ENCODE measurements around the gene STAC3.
A peak's percentile ranks its signal among the peaks of the same experiment; 100 is the strongest.

Gene STAC3

DNA sequence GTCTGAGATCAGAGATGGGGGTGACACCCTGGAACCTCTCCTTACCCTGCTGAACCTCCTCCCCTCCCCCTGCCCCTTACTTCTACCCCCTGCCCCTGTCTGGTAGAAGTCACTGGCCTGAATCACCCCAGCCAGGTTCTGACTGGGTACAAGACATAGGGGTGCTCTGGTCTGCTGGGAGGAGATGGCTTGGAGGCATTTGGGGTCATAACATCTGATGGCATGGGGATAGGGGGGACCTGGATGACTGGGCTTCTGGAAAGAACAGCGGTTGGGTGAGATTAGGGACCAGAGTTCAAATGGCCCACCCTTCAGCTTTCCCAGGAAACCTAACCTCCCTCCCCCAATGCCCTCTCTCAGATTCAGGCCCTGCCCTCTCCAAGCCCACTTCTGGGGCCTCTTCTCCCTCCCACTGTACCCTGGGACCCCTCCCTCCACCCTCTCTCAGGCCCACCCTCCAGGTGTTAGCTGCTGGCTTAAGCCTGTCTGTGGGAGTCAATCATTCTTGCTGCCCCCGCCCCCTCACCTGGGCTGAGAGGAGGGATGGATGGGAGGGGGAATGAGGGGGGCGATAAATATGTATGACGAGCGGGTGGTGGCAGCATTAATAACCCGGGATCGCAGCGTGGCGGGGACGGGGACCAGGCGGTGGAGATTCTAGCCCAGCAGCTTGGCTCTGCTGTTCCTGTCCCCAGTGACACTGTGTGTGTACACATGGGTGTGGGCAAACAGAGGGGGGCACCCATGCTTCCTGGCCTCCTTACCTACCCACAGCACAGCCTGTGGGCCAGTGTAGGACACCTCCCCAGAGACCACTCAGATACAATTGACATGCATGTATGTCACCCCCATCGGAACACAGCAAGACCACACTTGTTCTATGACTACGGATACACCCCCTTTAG, 28.4 kb downstream of the STAC3 start:
- no peak for DNase-seq

DNA sequence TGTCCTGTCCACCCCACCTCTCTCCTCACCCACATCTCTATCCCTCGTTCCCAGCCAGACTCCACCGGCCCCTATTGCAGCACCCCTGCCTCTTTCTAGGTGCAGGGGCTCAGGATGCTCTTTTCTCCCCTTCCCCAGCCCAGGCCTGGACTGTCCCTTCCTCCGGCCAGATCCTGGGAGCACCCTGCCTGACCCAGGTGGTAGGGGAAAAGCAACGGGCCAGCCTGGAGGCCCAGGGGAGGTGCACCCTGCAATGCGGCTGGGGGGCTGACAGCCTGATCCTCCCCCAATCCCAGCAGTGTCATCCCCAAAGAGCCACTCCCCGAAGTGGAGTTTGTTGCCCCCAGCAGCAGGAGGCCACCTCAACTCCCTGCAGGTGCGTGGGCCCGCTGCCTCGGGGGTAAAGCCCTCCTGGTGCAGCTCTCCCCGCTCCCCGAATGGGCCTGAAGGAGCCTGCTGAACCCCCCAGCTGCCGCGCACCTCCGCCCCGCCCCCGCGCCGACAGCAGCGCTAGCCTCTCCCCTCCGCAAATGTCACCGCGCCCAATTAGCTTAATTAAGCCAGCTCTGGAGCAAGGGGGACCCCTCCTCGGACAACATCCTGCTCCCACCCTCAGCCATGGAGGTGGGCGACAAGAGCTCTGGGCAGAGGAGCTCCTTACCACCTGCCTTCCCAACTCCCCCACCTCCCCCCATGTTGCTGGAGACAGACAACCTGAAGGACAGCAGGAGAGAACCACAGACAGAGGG, 29.6 kb downstream of the STAC3 start:
- no peak for DNase-seq

DNA sequence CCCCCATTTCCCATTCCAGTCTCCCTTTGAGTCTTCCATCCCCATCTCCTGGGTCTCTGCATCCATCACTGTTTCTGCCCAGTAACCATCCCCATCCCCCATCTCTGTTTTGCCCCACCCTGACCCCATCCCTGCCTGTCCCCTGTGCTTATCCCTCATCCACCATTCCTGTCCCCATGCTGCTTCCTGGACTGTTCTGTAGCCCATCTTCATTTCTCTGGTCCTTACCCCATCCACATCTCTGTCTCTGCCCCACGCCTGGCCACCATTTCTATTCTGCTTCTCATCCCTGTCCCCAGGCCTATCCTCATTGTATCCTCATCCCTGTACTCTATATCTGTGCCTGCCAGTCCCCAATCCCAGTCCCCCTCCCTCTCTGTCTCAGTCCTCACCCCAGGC, 30.2 kb downstream of the STAC3 start:
- DNase-seq = no peak

DNA sequence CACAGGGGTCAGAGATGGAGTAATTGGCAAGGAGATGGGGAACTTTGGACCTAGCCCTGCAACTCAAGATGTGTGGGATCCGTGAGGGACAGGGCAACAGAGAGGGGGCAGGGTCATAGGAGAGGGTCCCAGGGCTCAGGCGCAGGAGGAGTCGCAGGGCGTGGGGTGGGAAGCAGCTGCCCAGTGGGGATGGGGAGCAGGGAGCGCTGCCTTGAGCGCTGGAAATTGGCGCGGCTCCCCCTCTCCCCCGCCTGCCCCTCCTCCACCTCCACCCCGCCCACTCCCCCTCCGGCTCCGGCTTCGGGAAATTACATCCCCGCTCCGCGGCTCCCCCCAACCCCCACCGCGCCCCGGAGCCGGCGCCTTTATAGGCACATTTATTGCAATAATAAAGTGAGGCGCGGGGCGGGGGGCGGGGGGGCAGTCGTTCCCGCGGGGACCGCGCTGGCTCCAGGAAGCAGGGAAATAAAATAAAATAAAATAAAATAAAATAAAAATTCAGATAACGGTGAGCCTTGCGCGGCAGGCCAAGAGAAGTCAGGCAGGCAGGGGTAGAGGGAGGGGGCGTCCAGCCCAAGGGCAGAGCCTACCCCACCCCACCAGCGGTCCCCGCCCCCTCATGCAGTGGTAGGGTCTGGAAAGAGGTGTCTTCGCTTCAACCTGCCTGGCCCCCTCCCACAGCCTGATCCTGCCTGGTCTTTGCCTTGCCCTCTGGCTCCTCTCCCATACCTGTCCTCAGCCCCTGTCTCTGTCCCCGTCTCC, 30.8 kb downstream of the STAC3 start:
- no peak for DNase-seq

DNA sequence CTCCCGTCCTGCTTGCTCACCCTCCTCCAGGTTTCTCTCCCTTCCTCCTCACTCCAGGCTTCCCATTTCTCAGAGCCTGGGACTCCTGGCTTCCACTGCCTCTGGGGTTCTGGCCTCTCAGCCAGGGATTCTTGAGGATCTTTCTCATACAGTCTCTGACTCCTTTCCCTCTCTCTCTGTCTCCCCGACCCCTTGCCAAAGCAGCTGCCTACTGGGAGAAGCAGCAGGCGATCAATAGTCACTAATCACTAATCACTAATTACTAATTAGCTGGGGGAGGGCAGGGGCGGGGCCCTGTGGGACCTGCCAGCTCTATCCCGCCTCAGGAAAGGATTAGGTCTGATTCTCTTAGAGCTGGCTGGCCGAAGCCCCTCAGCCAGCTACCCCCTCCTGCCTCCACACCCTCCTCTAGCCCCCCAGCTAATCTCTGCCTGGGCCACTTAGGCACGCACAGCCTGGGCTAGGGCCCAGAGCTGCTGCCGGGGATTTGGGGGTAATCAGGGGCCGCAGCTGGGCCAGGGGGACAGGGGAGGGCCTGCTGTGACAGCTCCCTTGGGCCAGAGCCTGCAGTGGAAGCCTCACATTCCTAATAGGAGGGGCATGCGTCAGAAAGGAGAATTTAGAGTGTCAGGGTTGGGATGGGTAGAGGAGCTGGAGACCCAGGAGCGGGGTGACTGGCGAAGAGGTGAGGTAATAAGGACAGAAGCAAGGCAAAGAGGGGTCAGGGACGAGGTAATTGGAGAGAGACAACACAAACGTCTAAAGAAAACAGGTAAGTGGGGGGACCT, 31.6 kb downstream of the STAC3 start:
- DNase-seq = no peak

DNA sequence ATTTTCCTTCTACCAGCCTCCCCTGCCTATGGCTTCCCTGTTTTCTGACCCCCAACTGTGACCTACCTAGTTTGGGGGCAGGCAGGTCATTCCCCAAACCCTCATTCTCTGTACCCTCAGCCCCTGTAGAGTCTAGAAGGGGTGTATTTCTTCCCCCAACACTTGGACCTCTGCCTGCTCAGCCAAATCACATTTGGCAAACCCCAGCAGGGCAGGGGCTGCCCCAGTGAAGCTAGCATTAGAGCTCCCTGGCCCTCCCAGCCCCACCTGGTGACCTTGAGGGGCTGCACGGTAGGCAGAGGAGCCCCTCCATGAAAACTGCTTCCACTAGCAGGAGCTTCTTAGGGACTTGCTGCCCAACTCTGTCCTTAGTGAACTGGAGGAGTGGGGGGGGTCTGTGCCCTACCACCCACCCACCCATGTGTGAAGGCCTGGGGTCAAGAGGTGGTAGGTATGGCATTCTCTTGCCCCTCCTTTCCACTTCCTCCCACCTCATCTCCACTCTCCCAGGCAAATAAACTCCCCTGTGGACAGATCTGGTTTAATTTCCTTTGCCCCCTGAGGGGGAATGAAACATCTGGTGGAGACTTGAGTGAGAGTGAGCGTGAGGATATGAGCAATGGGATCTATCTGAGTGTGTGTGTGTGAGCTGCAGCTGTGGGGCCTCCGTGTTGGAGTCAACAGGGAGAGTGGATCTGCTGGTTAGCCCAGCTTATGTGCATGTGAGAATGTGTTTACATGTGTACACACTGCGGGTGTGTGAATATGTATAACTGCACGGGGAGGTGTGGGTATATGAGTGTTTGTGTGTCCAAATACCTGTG, 32.7 kb downstream of the STAC3 start:
- DNase-seq = no peak

DNA sequence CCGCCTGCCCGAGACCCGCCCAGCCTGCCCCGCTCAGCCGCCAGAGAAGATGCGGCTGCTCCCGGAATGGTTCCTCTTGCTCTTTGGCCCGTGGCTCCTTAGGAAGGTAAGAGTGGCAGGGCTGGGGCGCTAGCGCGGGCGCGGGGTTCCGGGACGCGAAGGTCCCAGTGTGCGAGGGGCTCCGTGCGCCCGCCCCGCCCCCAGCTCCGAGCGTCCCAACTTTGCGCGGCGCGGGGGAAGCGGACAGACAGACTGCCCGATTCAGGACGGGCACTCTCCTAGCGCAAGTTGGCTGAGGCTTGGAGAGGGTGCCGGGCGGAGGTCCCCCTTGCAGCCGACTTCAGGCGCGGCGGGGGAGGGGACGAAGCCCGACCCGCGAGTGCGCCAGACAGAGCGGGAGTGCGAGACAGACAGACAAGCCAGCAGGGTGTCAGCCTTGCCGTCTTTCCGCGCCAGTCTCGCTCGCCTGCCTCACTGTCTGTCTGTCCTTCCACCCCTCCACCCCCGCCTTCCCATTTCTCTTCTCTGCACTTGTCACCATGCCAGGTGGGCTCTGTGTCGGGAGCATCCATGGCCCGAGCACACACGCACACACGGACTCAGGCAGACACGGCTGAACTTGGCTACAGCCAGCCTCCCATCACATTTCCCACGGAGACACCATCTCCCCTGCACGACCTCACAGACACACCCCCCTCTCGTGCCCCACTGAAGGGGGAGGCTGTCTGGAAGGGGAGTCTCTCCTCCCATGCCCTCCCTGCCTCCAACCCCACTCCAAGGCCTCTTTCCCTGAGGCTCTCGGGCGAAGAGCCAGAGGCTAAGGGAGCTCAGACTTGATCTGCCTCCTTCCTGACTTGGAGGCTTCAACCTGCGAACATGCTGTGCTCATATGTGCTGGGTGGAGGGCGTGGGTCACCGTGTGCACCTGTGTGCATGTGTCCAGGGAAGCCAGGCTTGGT, 33.8 kb downstream of the STAC3 start:
- no peak for DNase-seq

DNA sequence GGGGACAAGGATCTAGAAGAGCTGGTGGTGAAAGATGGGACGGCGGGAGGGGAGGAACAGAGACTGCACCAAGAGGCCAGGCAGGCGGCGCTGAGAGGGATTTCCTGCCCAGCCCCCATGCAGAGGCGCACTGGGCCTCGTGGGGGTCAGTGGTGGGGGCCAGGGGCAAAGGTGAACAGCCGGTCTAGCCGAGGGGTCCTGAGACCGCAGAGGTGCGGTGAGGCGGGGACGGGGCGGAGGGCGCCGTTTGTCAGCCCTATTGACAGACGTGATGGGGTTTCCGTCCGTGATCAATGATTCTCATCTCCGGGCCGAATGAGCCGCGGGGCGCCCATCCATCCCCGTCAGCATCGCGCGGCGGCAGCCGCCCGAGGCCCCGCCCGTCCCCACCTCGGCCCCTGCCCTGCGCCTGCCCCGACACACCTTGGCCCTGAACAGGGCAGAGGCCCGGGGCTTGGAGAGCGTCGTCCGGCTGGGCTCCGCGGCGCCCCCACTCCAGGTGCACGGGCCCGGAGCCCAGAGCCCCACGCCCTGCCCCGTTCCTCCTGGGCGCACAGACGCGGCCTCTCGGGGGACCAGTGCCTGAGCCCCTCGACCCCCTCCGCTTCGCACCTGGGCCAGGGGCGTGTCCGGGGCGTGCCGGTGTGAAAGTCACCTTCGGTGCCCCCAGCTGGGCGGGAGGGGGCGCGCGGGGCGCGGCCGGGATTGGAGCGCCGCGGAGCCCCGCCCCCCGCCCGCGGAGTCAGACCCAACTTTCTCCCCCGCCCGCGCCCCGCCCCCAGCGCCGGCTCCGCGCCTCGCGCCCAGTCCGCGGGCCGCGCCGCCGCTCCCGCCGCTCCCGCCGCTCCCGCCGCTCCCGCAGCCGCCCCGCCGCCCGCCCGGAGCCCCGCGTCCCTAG, 34.7 kb downstream of the STAC3 start, which contains the start of gene NXPH4:
NXPH4 (plus strand) TSS at position 781 of the 898 bp plus-strand sequence. CDS start 176 bp downstream, outside the sequence.
- no peak for DNase-seq

DNA sequence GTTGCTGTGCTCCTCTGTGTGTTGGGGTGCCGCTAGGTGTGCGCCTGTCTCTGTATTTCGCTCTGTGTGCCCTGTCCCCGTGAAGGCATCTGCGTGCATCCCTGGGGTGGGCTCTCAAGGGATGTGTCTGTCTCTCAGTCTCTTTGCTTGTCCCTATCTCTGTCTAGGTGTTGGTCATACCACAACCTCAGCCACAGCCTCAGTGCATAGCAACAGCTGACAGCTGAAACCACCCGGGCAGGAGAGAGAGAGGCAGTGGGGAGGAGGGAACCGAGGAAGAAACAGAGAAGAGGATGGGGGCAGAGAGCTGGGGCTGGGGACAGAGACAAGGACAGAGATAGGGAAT, 35.3 kb downstream of the STAC3 start:
- no peak for DNase-seq

DNA sequence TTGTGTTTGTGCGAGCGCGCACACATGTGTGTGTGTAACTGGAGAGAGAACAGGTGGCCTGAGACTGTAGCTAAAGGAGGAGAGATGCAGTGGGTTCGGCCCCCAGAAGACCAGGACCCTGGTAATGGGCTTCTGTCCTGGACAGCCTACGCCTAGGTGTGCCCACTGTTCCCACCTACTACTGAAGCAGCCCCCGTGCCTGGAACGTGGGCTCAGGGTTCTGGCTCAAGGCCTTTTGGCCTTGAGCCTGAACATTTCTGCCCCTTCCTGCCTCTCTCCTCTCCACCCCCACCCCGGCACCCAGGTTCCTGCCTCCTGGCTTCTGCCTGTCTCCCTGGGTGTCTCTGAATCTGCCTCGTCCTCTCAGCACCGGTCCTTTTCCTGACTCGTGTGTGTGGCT, 35.9 kb downstream of the STAC3 start:
- no peak for DNase-seq

DNA sequence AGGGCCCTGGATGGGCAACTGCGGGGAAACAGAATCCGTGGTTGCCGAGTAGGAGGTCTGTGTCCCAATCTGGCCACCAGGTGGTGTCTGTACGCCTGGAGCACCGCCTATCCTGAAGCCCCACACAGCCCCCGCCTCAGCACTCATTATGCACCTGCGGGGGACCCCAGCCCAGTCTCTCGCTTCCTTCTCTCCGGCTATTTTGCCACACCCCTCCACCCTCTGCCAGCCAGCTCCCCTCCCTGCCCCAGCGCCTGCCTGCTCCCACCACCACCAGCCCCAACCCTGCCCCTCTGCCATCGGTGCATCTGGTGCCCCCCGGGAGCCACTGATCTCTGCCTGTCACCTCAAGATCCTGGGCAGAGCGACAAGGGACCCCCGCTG, 36.6 kb downstream of the STAC3 start:
- DNase-seq = no peak

DNA sequence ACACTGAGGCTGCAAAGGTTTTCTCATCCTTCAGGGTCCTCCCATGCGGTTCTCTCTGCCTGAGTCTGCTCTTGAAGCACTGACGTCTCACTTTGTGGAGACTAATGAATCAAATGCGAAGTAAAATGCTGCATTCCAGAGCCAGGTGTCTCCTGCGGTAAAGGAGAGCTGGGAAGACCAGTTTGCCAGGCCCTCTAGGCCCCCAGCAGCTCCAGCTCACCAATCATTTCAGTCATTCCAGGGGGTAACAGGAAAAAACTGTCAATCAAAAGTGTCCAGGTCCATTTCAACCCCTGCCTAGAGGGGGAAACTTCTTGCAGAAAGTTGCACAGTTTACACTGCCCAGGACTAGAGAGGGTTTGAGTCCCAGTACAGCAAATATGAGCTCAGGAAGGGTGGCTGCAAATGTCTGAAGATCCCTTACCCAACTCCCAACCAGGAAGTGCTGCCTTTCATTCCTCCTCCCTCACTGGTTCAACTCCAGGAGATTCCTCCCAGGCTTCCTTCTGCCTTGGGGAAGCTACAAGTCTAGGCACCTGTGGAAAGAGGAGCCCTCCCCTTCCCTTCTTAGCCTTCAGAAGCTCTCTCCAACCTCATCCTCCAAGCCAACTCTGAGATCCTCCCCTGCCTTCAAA, 37.1 kb downstream of the STAC3 start:
- no peak for DNase-seq

DNA sequence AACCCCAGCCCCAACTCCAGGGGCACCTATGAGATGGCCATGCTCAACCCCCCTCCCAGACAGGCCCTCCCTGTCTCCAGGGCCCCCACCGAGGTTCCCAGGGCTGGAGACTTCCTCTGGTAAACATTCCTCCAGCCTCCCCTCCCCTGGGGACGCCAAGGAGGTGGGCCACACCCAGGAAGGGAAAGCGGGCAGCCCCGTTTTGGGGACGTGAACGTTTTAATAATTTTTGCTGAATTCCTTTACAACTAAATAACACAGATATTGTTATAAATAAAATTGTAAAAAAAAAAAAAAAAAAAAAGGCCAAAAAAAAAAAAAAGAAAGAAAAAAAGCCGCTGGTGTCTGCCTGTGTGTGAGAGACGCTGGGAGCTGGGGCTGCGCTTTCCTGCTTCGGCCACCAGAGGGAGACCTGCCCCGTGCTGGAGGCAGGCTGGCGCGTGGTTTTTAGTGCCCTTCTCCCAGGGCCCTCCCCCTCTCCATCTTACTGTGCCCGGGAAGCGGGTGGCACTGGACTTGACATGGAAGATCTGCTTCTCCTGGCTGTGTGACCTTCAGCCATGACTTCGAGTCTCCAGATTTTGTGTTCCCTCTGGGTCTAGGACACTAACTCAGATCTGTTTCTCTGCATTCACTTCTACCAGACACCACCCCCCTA, 37.8 kb downstream of the STAC3 start:
- peak; percentile 52 to 86 for DNase-seq

DNA sequence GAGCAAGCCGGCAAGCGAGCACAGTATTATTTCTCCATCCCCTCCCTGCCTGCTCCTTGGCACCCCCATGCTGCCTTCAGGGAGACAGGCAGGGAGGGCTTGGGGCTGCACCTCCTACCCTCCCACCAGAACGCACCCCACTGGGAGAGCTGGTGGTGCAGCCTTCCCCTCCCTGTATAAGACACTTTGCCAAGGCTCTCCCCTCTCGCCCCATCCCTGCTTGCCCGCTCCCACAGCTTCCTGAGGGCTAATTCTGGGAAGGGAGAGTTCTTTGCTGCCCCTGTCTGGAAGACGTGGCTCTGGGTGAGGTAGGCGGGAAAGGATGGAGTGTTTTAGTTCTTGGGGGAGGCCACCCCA, 38.3 kb downstream of the STAC3 start:
- DNase-seq = no peak

DNA sequence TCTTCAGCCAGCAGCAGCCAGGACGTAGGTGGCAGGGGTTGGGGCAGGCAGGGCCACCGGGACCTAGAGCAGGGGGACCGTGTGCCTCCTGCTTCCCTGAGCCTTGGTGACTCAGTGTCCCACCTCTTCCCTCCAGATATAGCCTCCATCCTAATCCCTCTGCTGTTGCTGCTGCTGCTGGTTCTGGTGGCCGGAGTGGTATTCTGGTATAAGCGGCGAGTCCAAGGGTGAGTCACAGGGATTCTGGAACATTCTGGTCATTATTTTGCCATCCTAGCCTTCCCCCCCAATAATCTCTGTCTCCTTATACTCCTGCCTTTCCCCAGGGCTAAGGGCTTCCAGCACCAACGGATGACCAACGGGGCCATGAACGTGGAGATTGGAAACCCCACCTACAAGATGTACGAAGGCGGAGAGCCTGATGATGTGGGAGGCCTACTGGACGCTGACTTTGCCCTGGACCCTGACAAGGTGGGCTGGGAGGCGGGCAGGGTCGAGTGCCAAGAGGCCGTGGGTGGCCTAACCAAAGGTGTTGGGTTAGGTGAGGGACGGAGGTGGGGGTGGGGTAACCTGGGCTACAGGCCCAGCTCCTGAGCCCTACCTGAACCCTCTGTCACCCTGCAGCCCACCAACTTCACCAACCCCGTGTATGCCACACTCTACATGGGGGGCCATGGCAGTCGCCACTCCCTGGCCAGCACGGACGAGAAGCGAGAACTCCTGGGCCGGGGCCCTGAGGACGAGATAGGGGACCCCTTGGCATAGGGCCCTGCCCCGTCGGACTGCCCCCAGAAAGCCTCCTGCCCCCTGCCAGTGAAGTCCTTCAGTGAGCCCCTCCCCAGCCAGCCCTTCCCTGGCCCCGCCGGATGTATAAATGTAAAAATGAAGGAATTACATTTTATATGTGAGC, 38.9 kb downstream of the STAC3 start:
- DNase-seq = no peak

DNA sequence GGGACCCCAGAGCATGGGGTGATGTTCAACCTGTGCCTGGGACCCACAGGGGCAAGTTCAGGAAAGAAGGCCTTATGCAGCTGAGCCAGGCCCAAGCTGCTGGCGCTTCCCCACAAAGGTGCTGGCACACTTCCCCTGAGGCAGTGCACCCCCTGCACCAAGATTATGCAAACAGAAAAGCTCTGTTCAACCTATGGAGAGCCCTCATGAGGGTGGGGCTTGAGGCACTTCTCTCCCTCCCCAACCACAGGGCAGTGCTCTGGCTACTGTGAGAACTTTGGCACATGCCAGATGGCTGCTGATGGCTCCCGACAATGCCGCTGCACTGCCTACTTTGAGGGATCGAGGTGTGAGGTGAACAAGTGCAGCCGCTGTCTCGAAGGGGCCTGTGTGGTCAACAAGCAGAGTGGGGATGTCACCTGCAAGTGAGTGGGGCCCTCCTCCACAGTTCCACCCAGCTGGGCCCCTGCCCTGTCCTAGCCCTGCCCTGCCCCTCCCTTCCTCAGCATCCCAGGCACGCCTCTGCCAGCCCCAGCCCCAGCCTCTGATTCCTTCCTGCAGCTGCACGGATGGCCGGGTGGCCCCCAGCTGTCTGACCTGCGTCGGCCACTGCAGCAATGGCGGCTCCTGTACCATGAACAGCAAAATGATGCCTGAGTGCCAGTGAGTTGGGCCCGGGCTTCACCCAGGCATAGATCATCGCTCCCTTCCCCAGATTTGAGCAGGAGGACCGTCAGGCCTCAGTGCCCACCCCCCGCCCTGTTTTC, 39.9 kb downstream of the STAC3 start:
- no peak for DNase-seq
